Activated CD8-positive, alpha-beta memory T cell treated with anti-CD3 and anti-CD28 coated beads, Interleukin-2, amount 10 ng/mL, durations not matched to agents 7 days and 5 days (primary cell): ENCODE measurements around the gene ANKRD16. TPM values are rescaled to one million over a fixed set of nuclear protein-coding genes. Genes with fewer than 3 reads are reported as not detected.

Experiments used
- ATAC-seq: fragments of 150-1000 bp; cut with Tn5 transposase; one replicate; pipeline ENCODE4 v1.10.0; 2021; ENCODE audit warnings: moderate library complexity
- CTCF ChIA-PET: fragments of 350-600 bp; sonication (Branson Sonifier 250); formaldehyde crosslinking; loops from one replicate; lab custom pipeline; 2021; ENCODE audit warnings: antibody characterized with exemption; lab: Charles Lee
- DNase-seq: peaks from one replicate; pipeline ENCODE4 v3.0.0-alpha.2; 2020
- H3K27ac Mint-ChIP-seq: one replicate; pipeline ENCODE4 v1.8.0; 2021; ENCODE audit warnings: mild to moderate bottlenecking, mixed read lengths
- H3K27me3 Mint-ChIP-seq: one replicate; pipeline ENCODE4 v1.8.0; 2021; ENCODE audit warnings: mixed read lengths
- H3K36me3 Mint-ChIP-seq: one replicate; pipeline ENCODE4 v1.8.0; 2021; ENCODE audit warnings: mild to moderate bottlenecking, mixed read lengths
- H3K4me1 Mint-ChIP-seq: one replicate; pipeline ENCODE4 v1.8.0; 2021; ENCODE audit warnings: mixed read lengths
- H3K4me3 Mint-ChIP-seq: one replicate; pipeline ENCODE4 v1.8.0; 2021; ENCODE audit warnings: mild to moderate bottlenecking, moderate library complexity, mixed read lengths
- H3K9me3 Mint-ChIP-seq: one replicate; pipeline ENCODE4 v1.8.0; 2022; ENCODE audit warnings: low read depth, mixed read lengths
- total RNA-seq, 2 experiments: library from RNA; stranded (reverse); gene quantifications; one replicate each; pipeline ENCODE4 v1.2.3, GENCODE V29; 2021

The ANKRD16 gene
- total RNA-seq, 2 experiments from 2014 or later, result 4.6 to 4.7 TPM

DNA sequence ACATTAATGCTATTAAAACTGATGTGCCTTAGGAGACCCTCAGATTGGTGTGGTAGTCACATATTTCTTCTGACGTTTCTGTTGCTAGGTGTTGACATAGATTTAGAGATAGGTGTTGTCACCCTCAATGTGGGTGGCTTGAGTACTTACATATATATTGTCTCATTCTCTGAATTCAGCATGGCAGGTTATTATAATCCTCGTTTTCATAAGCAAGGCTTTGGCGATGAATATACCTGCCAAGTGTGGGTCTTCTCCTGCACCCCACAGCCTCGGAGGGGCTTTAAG is 7.3 kb upstream of the ANKRD16 start:
- ATAC-seq (no peak), DNase-seq (no peak)
- H3K4me1 Mint-ChIP-seq, result peaks cover 33% of the 10 kb centered on the region
- no peaks in the 10 kb centered on the region for H3K9me3 Mint-ChIP-seq
- no peak overlapping the region for H3K4me3 Mint-ChIP-seq
- CTCF ChIA-PET, result interaction anchor here (1.1 kb wide), 1 partner anchor 24 kb away, joined by 4 read pairs; no protein-coding TSS in a partner anchor
- H3K36me3 Mint-ChIP-seq, result peaks cover 41% of the 10 kb centered on the region
- no peak overlapping the region for H3K27ac Mint-ChIP-seq
- H3K27me3 Mint-ChIP-seq, result no peaks in the 10 kb centered on the region

DNA sequence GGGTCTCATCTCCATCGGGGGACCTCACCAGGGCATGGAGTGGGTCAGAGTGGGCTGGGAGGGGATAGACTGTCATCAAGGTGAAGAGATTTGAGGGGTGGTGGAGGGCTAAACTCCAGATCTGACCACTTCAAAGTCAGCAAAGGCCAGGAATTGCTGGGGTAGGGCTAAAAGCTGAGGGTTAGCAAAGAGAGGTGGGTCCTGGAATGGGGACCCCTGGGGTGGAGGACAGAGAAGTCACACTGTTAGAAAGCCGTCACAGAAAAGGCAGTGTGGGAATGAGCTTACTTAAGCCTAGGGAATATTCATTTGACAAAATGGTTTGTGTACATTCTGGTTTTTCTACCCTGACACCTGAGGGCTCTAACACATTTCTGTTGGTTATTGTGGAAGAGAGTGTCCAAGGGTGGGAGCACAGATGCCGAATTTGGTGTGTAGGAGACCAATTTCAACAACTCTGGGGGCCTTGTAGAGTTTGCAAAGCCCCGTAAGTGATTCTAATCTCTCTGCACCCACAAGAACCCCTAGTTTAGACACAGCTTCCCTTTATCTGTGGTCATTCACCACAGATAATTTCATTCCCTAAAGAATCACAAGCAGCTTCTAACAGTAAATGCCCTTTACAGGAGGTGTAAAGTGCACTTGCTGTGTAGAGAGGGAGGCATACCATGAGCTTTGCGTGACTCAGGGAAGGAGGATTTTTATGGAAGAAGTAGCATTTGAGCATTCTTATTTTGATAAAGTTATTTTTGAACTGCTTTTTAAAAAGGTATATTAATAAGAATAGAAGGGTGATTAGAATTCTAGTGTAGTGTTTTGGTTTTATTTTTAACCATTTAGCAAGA is 6.7 kb upstream of the ANKRD16 start:
- CTCF ChIA-PET, result interaction anchor here (1.1 kb wide), 1 partner anchor 23 kb away, joined by 4 read pairs; no protein-coding TSS in a partner anchor
- Mint-ChIP-seq H3K4me1 (peaks cover 36% of the 10 kb centered on the region), H3K4me3 (no peak overlapping the region)

DNA sequence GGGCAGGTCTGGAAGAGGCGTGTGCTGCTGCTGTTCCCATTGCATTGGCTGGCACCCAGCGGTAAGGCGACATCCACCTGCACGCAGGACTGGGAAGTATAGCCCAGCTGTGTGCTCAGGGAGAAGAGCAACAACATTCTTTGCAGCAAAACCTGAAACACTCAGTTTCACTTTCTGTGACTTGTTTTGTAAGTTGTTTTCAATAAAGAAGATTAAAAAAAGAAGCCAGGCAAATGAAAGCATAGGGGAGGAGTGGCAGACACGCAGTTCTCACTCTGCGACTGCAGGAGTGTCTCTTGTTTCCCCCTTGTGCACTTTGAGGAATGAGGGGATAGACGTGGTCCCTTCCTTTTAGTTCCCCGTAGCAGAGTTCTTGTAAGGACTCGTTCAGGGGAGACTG is 6.1 kb upstream of the ANKRD16 start:
- Mint-ChIP-seq H3K36me3 (peaks cover 42% of the 10 kb centered on the region), H3K27me3 (no peaks in the 10 kb centered on the region), H3K4me1 (peaks cover 42% of the 10 kb centered on the region), H3K27ac (peak overlapping the region; percentile 7), H3K4me3 (no peak overlapping the region), H3K9me3 (no peaks in the 10 kb centered on the region)
- CTCF ChIA-PET, result no interaction called here
- DNase-seq, result no peak
- ATAC-seq, result no peak

More for the DNA sequence above, 6.7 kb upstream of the ANKRD16 start:
- no peaks in the 10 kb centered on the region for H3K27me3 Mint-ChIP-seq
- DNase-seq (no peak), ATAC-seq (no peak)
- H3K36me3 Mint-ChIP-seq, result peaks cover 42% of the 10 kb centered on the region
- peak overlapping the region; percentile 7 for H3K27ac Mint-ChIP-seq
- no peaks in the 10 kb centered on the region for H3K9me3 Mint-ChIP-seq

DNA sequence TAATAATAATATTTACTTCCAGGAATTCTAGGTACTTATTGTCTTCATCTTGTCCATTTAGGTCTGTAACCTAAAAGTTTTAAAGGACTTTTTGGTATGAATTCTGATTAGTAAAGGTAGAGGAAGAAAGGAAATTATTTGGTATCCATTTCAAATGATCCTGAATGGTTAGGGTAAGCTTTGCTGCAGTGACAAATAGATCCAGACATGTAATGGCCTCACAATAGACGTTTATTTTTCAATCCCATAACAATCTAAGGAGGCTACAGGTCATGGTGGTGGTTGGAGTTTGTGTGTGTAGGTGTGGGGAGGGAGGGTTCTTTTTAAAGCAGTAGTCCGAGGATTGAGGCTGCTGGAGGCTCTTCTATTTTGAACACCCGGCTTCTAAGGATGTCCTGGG is 5.7 kb upstream of the ANKRD16 start:
- Mint-ChIP-seq H3K9me3 (no peaks in the 10 kb centered on the region), H3K27me3 (no peaks in the 10 kb centered on the region), H3K4me3 (no peak overlapping the region), H3K27ac (peak overlapping the region; percentile 8), H3K4me1 (peaks cover 45% of the 10 kb centered on the region), H3K36me3 (peaks cover 42% of the 10 kb centered on the region)
- no peak for DNase-seq
- no peak for ATAC-seq
- CTCF ChIA-PET, result no interaction called here

DNA sequence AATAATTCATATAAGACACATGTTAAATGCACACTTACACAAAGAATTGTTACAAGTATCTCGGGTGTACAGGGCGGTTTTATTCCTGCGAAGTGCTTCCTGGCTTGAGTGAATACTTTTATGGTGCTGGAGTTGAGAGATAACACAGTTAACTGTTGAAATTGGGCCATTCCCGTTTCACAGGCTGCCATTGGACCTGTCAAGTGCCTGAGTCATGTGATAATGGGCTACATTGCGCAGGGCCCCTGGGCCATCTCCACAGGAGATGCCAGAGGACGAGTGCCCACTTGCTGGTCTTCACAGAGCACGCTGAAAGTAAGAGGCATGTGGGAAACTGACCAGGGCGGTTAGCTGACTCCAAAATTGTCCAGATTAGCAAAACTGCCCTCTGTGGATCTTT is 5.2 kb upstream of the ANKRD16 start:
- peaks cover 42% of the 10 kb centered on the region for H3K36me3 Mint-ChIP-seq
- peaks cover 45% of the 10 kb centered on the region for H3K4me1 Mint-ChIP-seq
- CTCF ChIA-PET, result interaction anchor here (1.2 kb wide), 1 partner anchor 272 kb away, joined by 3 read pairs; no protein-coding TSS in a partner anchor
- no peak for DNase-seq
- no peaks in the 10 kb centered on the region for H3K27me3 Mint-ChIP-seq
- H3K9me3 Mint-ChIP-seq, result no peaks in the 10 kb centered on the region
- ATAC-seq, result no peak
- no peak overlapping the region for H3K4me3 Mint-ChIP-seq
- H3K27ac Mint-ChIP-seq, result no peak overlapping the region

DNA sequence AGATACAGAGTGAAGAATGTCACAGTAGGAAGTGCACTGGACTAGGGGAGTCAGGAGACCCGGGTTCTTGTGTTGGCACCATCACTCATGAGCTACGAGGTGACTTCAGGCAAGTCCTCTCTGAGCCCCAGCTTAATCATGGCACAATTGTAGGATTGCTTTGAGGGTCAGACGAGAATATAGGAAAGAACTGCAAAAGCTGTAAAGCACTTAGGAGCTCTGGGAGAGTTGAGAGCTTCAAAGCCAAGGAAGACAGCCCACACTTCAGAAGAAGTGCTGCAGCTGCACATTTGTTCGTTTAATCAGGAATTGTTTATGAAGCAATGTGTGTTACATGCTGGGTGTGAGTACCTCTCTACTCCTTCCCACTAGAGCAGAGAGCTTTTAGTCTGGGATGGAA is 4.7 kb upstream of the ANKRD16 start:
- DNase-seq (no peak), ATAC-seq (no peak)
- Mint-ChIP-seq H3K27me3 (no peaks in the 10 kb centered on the region), H3K36me3 (peaks cover 42% of the 10 kb centered on the region), H3K4me1 (peaks cover 45% of the 10 kb centered on the region), H3K9me3 (no peaks in the 10 kb centered on the region), H3K27ac (no peak overlapping the region), H3K4me3 (no peak overlapping the region)
- CTCF ChIA-PET, result interaction anchor here (1.2 kb wide), 1 partner anchor 272 kb away, joined by 3 read pairs; no protein-coding TSS in a partner anchor

DNA sequence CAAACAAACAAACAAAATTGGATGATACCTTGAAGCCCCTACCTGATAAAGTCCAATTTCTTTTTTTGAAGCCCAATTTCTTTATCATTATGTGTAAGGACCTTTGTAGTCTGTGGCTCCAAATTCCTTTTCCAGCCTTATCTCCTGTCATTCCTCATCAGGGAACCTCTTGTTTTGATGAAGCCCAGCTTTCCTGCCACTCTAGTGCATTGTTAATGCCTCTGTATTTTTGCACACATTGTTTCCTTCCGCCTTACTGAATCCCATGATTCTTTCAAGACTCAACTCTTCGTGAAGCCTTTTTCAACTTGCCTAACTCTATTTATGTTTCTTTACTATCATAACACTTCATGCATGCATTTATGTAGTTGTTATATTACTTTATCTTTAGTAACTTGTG is 3.6 kb upstream of the ANKRD16 start:
- Mint-ChIP-seq H3K4me3 (no peak overlapping the region), H3K9me3 (no peaks in the 10 kb centered on the region), H3K27ac (no peak overlapping the region), H3K27me3 (no peaks in the 10 kb centered on the region), H3K4me1 (peaks cover 50% of the 10 kb centered on the region), H3K36me3 (peaks cover 42% of the 10 kb centered on the region)
- DNase-seq, result no peak
- ATAC-seq, result no peak
- CTCF ChIA-PET, result no interaction called here

DNA sequence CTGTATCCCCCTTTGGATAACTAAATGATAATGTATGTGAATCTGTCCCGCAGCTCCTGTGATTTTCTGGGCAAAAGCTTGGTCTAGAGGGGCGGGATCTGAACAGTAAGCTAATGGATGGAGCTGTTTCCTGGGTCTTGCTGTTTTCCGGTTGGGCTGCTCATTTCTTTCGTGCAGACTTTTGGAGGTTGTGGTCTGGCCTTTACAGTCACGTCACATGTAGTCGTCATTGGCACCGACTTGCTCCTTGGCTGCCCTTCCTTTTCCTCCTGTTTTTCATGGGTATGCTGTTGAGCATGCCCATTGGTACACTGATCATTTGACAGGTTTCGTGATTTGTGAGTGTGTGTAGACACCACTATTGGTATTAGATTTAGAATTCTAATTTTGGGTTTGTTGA is 2.3 kb upstream of the ANKRD16 start:
- no peak for DNase-seq
- H3K36me3 Mint-ChIP-seq, result peaks cover 31% of the 10 kb centered on the region
- CTCF ChIA-PET, result no interaction called here
- no peaks in the 10 kb centered on the region for H3K9me3 Mint-ChIP-seq
- H3K4me3 Mint-ChIP-seq, result peak overlapping the region; percentile 1
- H3K4me1 Mint-ChIP-seq, result peaks cover 56% of the 10 kb centered on the region
- H3K27me3 Mint-ChIP-seq, result no peaks in the 10 kb centered on the region
- H3K27ac Mint-ChIP-seq, result no peak overlapping the region
- no peak for ATAC-seq

DNA sequence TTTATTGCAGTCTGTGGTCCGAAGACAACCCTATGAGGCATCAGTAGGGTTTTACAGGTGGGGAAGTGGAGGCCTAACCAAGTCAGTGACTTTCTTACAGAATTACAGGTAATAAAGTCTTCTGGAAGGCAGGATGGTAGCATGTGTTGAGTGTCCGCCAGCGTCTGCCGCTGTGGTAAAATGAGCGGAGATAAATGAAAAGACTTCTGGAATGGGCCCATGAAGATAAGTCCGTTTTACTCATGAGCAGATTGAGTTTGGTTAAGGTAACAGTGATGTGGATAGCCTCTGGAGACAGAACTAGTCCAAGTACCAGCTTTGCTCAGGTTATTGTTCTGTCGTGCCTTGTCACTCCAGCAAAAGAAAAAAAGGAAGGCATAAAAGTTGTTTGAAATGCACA is 1.3 kb upstream of the ANKRD16 start:
- H3K27me3 Mint-ChIP-seq, result no peaks in the 10 kb centered on the region
- peaks cover 26% of the 10 kb centered on the region for H3K36me3 Mint-ChIP-seq
- peak overlapping the region; percentile 41 for H3K27ac Mint-ChIP-seq
- DNase-seq (no peak), ATAC-seq (no peak)
- no peaks in the 10 kb centered on the region for H3K9me3 Mint-ChIP-seq
- H3K4me3 Mint-ChIP-seq, result peak overlapping the region; percentile 76
- peaks cover 50% of the 10 kb centered on the region for H3K4me1 Mint-ChIP-seq
- CTCF ChIA-PET, result interaction anchor here (1.1 to 2.8 kb wide), 8 partner anchors 12 to 457 kb away, joined by 3 to 10 read pairs (median 4); no protein-coding TSS in a partner anchor

DNA sequence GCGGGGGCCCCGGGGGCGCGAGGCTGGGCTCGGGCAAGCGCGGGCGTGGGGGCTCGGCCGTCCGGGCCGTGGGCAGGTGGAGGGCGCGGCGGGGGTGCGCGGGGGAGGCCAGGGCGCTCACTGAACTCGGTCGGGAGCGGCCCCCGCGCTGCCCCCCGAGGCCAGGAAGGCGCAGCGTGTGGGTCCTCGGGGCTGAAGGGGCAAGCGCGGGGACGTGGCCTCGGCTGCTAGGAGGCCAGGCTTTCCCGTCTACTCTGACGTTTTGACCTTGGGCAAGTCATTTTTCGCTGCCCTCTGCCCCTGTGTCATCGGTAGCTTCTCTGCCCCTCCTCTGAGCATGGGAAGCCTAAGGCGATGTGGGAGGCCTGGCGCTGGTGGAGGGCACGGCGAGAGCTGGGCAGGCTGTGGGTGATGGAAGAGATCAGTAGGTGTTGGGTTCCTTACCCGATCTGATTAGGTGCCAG is 791 bp upstream of the ANKRD16 start:
- DNase-seq (peak; percentile 61), ATAC-seq (peak; percentile 7)
- Mint-ChIP-seq H3K4me1 (peaks cover 45% of the 10 kb centered on the region), H3K27me3 (no peaks in the 10 kb centered on the region), H3K36me3 (peaks cover 26% of the 10 kb centered on the region), H3K4me3 (peak overlapping the region; percentile 76), H3K9me3 (no peaks in the 10 kb centered on the region), H3K27ac (peak overlapping the region; percentile 41)
- CTCF ChIA-PET, result interaction anchor here (0.5 to 2.8 kb wide), 12 partner anchors 11 to 1520 kb away, joined by 3 to 10 read pairs (median 3); partner anchors contain the start of genes GDI2 and SFMBT2

DNA sequence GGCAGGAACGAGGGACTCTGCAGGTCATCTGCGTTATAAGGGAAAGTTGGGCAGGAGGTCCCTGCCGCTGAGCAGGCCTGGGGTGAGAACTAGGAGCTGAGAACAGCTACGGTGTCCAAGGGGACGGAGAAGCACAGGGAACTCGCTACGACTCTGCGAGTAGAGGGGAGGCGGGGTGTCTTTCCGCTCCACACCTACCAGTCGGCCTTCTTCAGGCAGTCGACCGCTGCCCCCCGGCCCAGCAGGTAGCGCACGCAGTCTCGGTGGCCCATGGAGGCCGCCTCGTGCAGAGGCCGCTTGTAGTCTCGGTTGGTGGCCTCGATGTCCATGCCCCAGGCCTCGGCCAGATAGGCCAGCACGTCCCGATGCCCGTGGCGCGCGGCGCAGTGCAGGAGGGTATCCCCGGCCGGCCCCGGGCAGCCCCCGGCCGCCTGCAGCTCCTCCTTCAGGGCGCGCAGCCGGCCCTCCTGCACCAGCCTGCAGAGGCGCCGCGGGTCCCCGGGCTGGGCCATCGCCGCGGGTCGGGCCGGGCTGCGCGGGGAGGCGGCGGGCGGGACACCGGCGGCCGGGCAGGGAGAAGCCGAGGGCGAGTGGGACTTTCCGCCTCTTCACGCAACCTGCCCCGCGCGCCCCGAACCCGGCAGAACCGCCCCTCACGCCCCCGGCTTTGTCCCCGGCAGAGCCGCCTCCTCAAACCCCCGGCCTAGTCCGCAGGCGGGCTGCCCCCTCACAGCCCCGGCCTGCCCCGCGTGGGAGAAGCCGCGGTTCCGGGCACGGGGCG is 660 bp downstream of the ANKRD16 start:
- Mint-ChIP-seq H3K27me3 (no peaks in the 10 kb centered on the region), H3K4me1 (peaks cover 39% of the 10 kb centered on the region), H3K4me3 (peak overlapping the region; percentile 75), H3K9me3 (no peaks in the 10 kb centered on the region), H3K27ac (no peak overlapping the region), H3K36me3 (peaks cover 22% of the 10 kb centered on the region)
- ATAC-seq (peak; percentile 25), DNase-seq (peak; percentile 56)
- CTCF ChIA-PET, result interaction anchor here (0.6 to 2.8 kb wide), 12 partner anchors 12 to 259 kb away, joined by 3 to 10 read pairs (median 3); partner anchors contain the start of gene GDI2

DNA sequence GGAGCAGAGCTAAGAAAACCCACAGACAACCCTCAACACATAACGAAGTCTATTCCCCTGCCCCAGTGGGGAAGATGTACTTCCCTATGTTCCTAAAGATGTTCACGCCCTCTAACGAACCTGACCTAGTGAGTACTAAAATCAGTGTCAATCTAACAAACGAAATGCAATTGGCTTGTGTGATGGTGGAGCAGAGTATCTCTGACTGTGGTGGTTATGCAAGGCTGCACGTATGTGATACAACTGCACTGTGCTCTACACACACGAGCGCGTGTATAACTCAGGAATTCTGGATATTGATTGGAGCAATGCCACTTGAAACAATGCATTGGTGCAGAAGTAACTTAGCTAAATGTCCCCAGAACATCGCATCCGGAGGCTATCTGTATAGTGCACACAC is 1.3 kb downstream of the ANKRD16 start:
- H3K4me1 Mint-ChIP-seq, result peaks cover 37% of the 10 kb centered on the region
- ATAC-seq (no peak), DNase-seq (no peak)
- CTCF ChIA-PET, result interaction anchor here (0.6 to 2.8 kb wide), 6 partner anchors 11 to 258 kb away, joined by 3 to 10 read pairs (median 3); no protein-coding TSS in a partner anchor
- no peak overlapping the region for H3K27ac Mint-ChIP-seq
- no peaks in the 10 kb centered on the region for H3K9me3 Mint-ChIP-seq
- H3K36me3 Mint-ChIP-seq, result peaks cover 20% of the 10 kb centered on the region
- peak overlapping the region; percentile 75 for H3K4me3 Mint-ChIP-seq
- H3K27me3 Mint-ChIP-seq, result no peaks in the 10 kb centered on the region

DNA sequence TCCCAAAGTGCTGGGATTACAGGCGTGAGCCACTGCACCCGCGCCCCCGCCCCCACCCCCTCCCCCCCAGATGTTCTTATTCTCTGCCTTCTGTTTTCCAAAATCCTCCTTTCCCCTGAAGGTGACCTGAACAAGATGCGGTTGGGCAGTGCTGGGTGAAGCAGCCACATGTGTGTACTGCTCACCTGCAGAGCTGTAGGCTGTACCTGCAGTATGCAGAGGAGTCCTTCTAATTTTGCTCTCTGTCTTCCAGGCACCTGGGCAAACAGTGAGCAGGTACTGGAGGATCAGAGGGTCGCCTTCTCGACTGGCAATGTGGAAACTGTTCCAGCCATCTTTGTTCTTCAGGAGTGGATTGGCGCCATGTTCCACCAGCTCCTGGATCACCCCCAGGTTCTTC is 2.1 kb downstream of the ANKRD16 start:
- H3K4me3 Mint-ChIP-seq, result no peak overlapping the region
- no peak for DNase-seq
- no peak overlapping the region for H3K27ac Mint-ChIP-seq
- H3K4me1 Mint-ChIP-seq, result peaks cover 34% of the 10 kb centered on the region
- H3K27me3 Mint-ChIP-seq, result no peaks in the 10 kb centered on the region
- CTCF ChIA-PET, result interaction anchor here (1.2 to 1.4 kb wide), 3 partner anchors 14 to 205 kb away, joined by 3 to 4 read pairs (median 3); no protein-coding TSS in a partner anchor
- no peaks in the 10 kb centered on the region for H3K9me3 Mint-ChIP-seq
- H3K36me3 Mint-ChIP-seq, result peaks cover 17% of the 10 kb centered on the region
- no peak for ATAC-seq
